ENCODE results near the gene ITGA8.
"Not testable (repeated sequence)": the region's sequence is repeated elsewhere in the genome, so short reads cannot be mapped to it uniquely, and the experiment has no call there.

Gene ITGA8

DNA sequence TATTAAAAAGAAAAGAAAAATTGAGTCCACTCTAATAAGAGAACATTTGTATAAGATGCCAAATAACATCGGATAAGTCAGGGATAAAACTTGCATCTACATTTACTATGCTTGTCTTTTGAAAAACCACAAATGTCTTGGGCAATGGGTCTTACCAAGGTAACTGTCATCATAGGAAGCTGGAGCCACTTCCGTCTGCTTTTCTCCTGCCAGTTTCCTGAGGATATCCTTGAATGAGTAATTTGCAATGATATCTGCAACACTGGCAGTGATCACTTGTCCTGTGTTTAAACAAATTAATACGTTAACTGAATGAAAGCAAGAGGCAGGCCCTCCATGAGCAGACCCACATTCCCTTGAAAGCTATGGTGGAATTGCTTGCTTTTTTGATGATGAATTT, 47.3 kb downstream of the ITGA8 start:
- FAIRE-seq: no peak

DNA sequence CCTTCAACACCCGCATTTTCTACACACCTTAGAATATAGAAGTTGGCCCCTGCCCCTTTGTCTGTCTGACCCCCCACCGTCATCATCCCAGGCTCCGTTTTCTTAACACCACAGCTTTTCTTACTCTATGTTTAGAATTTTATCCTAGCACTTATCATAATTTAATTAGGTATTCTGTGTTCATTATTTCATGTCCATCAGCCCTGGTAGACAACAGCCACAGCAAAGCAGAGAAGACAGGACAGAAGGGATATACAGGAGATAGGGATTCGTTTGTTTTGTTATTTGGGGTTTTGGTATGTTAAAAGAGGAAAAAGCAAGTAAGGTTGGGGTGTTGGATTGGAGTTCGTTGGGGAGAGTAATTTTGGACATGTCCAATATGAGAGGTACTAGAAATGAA, 48.8 kb downstream of the ITGA8 start:
- no peak for FAIRE-seq

DNA sequence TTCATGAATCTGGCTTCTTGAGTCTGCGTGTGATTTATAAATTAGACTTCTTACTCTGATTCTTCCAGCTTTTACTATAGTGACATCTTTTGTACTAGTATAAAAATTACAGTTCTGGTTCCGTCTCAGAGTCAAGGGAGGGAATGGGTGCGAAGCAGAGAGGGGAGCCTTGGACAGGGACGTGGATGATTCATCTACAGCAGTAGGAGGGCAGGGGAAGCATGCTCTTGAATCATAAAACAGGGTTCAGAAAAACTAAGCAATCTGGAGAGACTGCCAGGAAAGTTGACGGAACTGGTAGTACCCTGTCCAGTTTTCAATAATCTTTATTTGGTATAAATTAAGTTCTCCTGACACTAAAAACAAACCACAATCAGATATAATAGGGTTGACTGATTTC, 58.1 kb downstream of the ITGA8 start:
- FAIRE-seq: no peak

DNA sequence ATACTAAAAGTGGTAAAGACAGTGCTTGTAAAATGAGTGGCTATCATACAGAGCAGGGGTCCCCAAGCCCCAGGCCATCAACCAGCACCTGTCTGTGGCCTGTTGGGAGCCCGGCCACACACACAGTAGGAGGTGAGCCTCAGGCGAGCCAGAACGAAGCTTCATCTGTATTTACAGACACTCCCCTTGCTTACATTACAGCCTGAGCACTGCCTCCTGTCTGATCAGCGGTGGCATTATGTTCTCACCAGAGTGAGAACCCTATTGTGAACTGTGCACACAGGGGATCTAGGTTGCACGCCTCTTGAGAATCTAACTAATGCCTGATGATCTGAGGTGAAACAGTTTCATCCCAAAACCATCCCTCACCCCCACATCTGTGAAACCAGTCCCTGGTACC, 58.7 kb downstream of the ITGA8 start:
- FAIRE-seq: no peak

DNA sequence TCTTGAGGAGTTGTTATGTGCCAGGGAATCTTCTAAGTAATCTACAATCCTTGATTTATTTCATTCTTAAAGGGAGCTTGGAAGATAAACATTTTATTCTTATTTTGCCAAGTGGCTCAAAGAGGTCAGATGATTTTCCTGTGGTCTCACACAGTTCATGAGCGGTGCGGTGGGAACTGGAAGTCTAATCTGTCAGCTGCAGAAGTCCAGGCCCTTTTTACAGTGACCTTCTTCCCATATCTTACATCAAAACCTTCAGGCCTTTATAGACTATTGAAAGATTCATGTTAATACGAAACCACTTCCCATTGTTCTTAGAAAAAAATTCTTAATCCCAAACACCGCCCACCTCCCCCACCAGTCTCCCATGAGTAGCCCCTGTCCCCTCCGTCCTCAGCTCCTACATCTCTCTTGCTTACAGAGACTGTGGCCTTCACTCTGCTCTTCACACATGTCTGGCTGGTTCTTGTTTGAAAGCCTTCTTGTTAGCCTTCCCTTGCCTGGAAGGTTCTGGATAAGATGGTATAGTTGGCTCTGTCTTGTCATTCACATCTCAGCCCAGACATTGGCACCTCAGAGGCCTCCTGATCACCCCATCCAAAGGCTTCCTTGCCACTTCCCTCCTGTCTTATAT, 61.5 kb downstream of the ITGA8 start:
- no peak for FAIRE-seq

- FAIRE-seq: no peak
Observed at GRCh38 chr10:15652757-15653156, 67.0 kb downstream of the ITGA8 start.

- FAIRE-seq: no peak
Observed at GRCh38 chr10:15652117-15652516, 67.6 kb downstream of the ITGA8 start.

- no peak for FAIRE-seq
Observed at GRCh38 chr10:15651175-15651574, 68.5 kb downstream of the ITGA8 start.

DNA sequence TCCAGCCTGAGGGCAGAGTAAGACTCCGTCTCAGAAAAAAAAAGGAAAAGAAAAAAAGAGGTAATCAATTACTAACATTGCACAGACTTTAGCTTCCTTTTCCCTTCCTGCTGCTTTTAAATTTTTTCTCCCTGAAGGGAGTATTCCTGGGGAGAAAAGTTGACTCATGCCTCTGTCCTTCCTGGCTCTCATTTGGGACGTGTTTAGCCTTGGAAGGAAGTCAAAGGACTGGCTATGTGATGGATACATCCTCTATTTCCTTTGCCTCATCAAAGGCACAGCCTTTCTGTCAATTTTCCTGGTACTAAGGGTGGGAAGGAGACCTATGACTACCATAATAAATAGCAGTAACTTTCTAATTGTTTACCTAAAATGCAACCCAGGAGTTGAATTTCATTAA, 77.6 kb downstream of the ITGA8 start:
- FAIRE-seq: no peak

GRCh38 chr10:15640536-15641085, 79.1 kb downstream of the ITGA8 start:
- no peak for FAIRE-seq

DNA sequence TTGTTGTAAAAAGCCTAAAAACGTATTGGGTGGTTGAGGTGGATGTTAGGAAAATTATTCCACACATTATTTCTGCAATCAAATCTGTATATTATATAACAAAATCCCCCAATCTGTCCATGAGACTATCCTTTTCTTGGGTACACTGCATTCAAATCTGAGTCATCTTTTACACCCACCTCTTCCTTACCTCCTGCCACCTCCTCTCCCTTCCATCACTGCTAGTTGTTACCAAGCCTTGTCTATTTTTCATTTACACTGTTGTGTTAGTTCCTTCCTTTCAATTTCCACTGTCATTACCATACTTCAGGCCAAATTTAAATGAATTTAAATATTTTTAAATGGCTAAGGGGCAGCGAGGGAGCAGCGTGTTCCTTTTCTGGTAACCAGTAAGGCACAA, 83.3 kb downstream of the ITGA8 start:
- FAIRE-seq: no peak

DNA sequence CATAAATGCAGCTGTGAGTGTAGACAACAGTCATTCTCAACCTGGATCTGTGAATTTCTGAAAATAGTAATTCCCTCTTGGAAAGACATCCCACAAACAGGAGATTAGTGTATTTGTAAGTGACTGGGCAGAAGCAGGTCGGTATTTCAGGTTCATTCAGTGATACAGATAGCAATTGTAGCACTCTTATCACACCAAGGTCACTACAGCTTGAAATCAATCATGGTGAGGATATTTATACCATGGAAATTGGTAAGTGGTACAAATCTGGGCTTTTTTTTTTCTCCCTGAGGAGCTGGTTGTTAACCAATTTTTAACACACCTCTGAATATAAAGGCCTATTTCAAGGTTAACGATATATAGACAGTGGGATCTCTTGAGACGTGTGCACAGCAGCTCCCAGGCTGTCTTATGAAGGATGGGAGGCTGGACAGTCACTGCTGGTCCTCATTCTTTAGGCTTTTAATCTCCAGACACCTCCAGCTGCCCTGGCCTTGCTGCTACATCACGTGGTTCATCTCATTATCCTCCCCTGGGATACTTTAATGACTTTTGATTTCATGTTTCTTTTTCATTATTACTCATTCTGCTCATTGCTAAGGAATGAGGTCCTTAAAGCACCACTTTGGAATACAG, 87.1 kb downstream of the ITGA8 start:
- FAIRE-seq: no peak

DNA sequence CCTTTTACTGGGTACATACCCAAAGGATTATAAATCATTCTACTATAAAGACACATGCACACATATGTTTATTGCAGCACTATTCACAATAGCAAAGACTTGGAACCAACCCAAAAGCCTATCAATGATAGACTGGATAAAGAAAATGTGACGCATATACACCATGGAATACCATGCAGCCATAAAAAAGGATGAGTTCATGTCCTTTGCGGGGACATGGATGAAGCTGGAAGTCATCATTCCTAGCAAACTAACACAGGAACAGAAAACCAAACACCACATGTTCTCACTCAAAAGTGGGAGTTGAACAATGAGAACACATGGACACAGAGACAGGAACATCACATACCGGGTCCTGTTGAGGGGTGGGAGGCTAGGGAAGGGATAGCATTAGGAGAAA, 88.5 kb downstream of the ITGA8 start:
- FAIRE-seq: not testable (repeated sequence)

DNA sequence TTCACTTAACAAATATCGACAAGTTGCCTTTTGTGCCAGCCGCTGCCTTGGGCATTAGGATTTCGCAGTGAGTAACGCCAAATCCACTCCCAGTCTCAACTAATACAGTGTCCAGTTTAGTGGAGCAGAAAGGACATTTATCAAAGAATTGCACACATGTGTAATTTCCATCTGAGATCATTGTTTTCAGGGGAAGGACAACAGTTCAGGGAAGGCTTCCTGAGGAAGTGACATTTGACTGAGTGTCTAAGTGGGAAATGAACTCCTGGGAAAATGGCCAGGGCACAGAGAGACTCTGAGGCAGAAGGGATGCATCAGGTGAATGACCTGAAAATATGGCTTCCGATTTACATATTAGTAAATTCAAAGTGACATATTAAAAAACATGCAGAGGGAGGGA, 89.4 kb downstream of the ITGA8 start:
- FAIRE-seq: no peak

- FAIRE-seq: no peak
Observed at GRCh38 chr10:15627617-15628196, 92.0 kb downstream of the ITGA8 start.

- no peak for FAIRE-seq
Observed at GRCh38 chr10:15626937-15627336, 92.8 kb downstream of the ITGA8 start.

GRCh38 chr10:15625261-15625660, 94.5 kb downstream of the ITGA8 start:
- no peak for FAIRE-seq

DNA sequence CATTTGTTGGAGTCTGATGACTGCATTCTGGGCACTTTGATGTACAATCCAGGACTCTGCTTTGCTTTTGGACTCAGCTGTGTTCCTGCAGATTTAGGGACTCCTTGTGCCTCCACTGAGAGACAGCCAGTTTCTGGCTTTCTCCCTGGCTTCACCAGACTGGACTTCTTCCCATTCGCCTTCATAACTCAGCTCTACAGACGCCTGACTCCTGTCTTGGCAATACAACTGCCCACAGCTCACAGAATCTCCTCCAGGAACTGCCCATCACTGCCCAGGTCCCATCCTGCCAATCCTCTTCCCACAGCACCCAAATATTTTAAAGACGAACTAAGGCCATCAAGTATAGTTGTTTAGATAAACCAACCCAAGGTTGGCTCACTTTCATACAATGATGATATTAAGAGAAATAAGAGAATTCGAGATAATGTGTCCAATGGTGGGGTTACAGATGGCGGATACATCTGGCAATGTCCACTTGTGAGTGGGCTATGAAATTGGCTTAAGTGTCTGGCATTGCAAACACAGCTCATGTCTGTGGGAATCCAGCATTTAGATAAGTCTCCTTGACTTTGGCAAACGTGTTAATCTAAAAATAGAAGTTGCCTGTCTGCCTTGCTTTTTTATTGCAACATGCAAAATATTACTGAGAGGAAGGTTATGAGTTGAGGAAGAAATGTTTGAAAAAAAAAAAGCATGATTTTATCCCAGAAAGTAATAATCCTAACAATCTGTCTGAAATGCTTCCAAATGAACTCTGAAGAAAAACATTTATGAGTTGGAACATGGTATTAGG, 95.1 kb downstream of the ITGA8 start:
- peak; percentile 93 for FAIRE-seq

- FAIRE-seq: no peak
Observed at GRCh38 chr10:15620836-15621515, 98.7 kb downstream of the ITGA8 start.

DNA sequence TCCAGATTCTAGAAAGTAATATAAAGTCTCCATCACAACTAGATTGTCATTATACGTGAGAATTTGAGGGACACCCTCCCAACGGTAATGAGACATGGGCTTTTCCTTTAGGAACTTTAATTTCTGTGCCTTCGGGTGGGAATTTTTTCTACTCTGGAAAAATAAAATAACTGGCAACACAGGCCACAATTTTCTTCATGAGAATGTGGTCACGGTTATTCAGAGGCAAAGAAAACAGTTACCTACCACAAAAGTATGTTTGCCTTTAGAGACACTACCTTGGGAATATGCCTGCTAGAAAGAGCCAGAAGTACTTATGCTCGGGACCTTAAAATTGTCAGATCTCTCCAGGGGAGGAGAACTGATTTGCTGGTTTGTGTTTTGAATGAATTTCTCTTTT, 99.4 kb downstream of the ITGA8 start:
- no peak for FAIRE-seq

GRCh38 chr10:15609246-15609645, 110.5 kb downstream of the ITGA8 start:
- no peak for FAIRE-seq

- no peak for FAIRE-seq
Observed at GRCh38 chr10:15606377-15606776, 113.3 kb downstream of the ITGA8 start.
